Measurements from ENCODE around the gene OR2M4. TPM values are rescaled to one million over a fixed set of nuclear protein-coding genes. Genes with fewer than 3 reads are reported as not detected.
"Not testable (repeated sequence)": the region's sequence is repeated elsewhere in the genome, so short reads cannot be mapped to it uniquely, and the experiment has no call there.

OR2M4 gene
- total RNA-seq, 2 experiments from 2014 or later: not detected

GRCh38 chr1:248273225-248273624, 42.0 kb downstream of the OR2M4 start:
- POLR2A ChIA-PET; H3K27me3 Mint-ChIP-seq (ENCODE audit: low read depth); H3K36me3 Mint-ChIP-seq (ENCODE audit: low read depth); DNase-seq; ATAC-seq; H3K9me3 Mint-ChIP-seq (ENCODE audit: insufficient read depth); H3K4me3 Mint-ChIP-seq; H3K4me1 Mint-ChIP-seq (ENCODE audit: low read depth); CTCF ChIA-PET; H3K27ac Mint-ChIP-seq: not testable (repeated sequence)

- no peaks in the 10 kb centered on the region for H3K36me3 Mint-ChIP-seq (ENCODE audit: low read depth)
- CTCF ChIA-PET: no interaction called here
- H3K4me1 Mint-ChIP-seq (ENCODE audit: low read depth): no peaks in the 10 kb centered on the region
- no peaks in the 10 kb centered on the region for H3K27me3 Mint-ChIP-seq (ENCODE audit: low read depth)
- DNase-seq (no peak), ATAC-seq (no peak)
- H3K4me3 Mint-ChIP-seq: no peak within 1 kb of the TSS
- no peak within 1 kb of the TSS for H3K27ac Mint-ChIP-seq
- POLR2A ChIA-PET: no interaction called here
- H3K9me3 Mint-ChIP-seq (ENCODE audit: insufficient read depth): no peaks in the 10 kb centered on the region
Observed at GRCh38 chr1:248277876-248278275, 46.7 kb downstream of the OR2M4 start, which contains the start of gene OR2T33. Gene OR2T33, minus strand, starts transcription at chr1:248277976. Its CDS starts 4,162 bp downstream, at chr1:248273814.

DNA sequence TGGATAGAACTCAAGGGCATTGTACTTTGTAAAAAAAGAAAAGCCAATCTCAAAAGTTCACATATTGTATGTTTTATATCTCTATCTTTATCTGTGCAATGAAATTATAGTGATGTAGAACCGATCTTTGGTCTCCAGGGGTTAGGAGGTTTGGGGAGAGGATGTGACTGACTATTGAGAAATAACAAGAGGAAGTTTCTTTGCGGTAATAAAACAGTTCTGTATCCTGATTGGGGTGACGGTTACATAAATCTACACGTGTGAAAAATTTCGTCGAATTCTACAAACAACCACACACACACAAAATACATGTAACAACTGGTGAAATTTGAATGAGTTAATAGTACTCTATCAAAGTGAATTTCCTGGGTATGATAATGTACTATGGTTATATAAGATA, 57.2 kb downstream of the OR2M4 start:
- Mint-ChIP-seq H3K9me3 (ENCODE audit: insufficient read depth) (no peaks in the 10 kb centered on the region), H3K36me3 (ENCODE audit: low read depth) (no peaks in the 10 kb centered on the region), H3K27ac (no peak overlapping the region), H3K4me3 (no peak overlapping the region), H3K4me1 (ENCODE audit: low read depth) (no peaks in the 10 kb centered on the region), H3K27me3 (ENCODE audit: low read depth) (no peaks in the 10 kb centered on the region)
- ATAC-seq: no peak
- no peak for DNase-seq
- POLR2A ChIA-PET: no interaction called here
- CTCF ChIA-PET: no interaction called here

Other genes starting within 250 kb of the OR2M4 start
- gene OR2L5, start 217.8 kb upstream of the OR2M4 start, total RNA-seq: not detected
- not detected for gene OR2L2, start 201.3 kb upstream of the OR2M4 start, total RNA-seq
- gene OR2L3, start 184.6 kb upstream of the OR2M4 start, total RNA-seq: not detected
- gene OR2L13, start 136.2 kb upstream of the OR2M4 start, total RNA-seq: not detected
- not detected for gene OR2M5, start 86.3 kb upstream of the OR2M4 start, total RNA-seq
- gene OR2M2, start 56.6 kb upstream of the OR2M4 start, total RNA-seq: not detected
- not detected for gene OR2M3, start 34.2 kb upstream of the OR2M4 start, total RNA-seq
- not detected for gene OR2T33, start 46.6 kb downstream of the OR2M4 start, total RNA-seq
- gene OR2T12, start 72.0 kb downstream of the OR2M4 start, total RNA-seq: not detected
- not detected for gene OR2M7, start 93.2 kb downstream of the OR2M4 start, total RNA-seq
- gene OR14C36, start 117.4 kb downstream of the OR2M4 start, total RNA-seq: not detected
- gene OR2T4, start 130.2 kb downstream of the OR2M4 start, total RNA-seq: not detected
- gene OR2T6, start 144.3 kb downstream of the OR2M4 start, total RNA-seq: not detected
- not detected for gene OR2T1, start 171.6 kb downstream of the OR2M4 start, total RNA-seq
- gene OR2T2, start 214.2 kb downstream of the OR2M4 start, total RNA-seq: not detected
- gene OR2T3, start 241.9 kb downstream of the OR2M4 start, total RNA-seq: not detected